HG03108 (cell line): Measurements from ENCODE around the gene SF3A2.
A peak's percentile ranks its signal among the peaks of the same experiment; 100 is the strongest.

Experiments
- ATAC-seq: cut with Tn5 transposase; IDR thresholded peaks from one replicate; pipeline ENCODE4 v1.9.1; 2021; ENCODE audit warnings: moderate library complexity; ENCODE audit not compliant: unreplicated experiment

SF3A2 gene

DNA sequence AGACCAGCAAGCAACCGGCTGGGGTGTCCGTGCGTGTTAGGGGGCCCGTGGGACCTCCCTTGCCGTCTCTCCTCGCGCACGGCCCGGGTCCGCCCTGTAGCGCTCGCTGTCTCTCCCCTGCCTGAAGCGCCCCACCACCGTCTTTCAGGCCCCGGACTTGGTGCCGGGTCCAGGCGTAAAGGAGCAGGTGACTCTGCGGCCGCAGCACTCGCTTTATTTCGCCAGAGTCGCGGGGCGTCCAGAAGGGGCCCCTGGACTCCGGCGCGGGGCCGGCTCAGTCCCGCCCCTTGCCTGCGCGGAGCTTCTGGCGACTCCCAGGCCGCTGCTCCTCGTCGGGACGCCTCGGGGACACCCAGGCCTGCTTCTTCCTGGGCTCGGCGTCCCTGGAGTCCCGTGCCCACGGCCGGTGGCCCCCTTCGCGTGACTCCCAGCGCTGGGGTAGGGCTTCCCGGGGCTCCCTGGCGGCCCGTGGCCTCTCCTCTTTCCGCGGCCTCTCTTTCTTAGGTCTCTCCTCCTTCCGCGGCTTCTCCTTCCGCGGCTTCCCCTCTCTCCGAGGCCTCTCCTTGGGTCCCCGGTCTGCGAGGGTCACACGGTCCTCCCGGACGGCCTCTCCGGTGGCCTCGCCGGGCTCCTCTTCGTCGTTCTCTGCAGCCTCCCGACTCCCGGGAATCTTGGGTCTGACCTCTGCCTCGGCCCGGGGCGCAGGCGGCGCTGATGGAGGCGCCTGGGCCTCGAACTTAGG, 15.6 kb downstream of the SF3A2 start:
- no peak for ATAC-seq

DNA sequence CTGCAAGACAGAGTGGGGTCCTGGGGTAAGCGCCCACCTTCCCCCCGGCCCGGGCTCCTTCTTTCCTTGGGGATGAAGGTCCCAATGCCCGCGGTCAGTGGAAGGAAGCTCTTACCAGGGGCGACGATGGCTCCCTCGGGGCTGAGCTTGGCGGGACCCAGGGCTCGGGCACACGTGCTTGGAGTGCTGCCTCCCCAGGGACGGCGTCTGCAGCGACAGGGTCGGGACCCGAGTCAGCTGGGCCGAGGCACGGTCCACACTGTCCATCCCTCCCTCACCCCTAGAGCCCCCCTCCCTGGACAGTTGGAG, 16.1 kb downstream of the SF3A2 start:
- no peak for ATAC-seq

DNA sequence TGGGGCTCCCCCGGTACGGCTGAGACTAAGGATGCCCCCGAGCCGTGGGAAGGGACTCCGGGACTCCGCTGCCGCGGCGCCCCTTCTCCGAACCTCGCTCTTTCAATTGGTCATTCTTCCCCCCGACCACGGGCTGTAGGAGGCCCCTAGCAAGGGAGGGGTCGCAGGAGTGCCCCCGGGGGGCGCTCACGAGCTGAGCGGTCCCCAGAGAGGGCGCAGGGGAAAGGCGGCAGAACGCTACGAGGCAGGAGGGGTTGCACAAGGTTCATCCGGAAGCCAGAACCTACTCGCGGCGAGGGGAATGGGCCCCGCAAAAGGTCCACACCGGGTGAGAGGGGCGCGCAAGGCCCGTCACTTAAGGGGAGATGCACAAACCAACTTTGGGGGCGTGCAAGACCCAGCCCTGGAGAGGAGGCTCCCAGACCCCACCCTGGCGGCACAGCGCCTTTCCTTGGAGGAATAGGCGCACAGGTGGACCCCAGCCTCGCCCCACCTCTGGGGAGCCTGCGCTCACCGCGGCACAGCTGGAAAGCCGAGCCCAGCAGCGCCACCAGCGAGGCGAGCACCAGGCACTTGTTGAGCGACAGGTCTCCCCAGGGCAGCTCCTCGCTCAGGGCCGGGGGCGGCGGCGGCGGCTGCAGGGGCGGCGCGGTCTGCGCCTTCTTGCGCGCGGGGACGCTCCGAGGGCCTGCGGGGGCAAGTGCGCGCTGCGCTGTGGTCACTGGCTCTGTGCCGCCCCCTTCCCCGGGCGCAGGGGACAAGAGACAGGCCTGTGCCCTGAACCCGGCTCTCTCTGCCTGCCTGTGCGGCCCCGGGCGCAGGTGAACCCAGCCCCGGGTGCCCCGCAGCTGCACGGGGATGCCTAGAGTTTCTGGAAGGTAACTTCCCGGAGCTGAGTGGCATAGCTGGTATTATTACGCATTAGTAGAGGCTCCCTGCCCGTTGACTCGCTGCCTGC, 16.8 kb downstream of the SF3A2 start:
- no peak for ATAC-seq

DNA sequence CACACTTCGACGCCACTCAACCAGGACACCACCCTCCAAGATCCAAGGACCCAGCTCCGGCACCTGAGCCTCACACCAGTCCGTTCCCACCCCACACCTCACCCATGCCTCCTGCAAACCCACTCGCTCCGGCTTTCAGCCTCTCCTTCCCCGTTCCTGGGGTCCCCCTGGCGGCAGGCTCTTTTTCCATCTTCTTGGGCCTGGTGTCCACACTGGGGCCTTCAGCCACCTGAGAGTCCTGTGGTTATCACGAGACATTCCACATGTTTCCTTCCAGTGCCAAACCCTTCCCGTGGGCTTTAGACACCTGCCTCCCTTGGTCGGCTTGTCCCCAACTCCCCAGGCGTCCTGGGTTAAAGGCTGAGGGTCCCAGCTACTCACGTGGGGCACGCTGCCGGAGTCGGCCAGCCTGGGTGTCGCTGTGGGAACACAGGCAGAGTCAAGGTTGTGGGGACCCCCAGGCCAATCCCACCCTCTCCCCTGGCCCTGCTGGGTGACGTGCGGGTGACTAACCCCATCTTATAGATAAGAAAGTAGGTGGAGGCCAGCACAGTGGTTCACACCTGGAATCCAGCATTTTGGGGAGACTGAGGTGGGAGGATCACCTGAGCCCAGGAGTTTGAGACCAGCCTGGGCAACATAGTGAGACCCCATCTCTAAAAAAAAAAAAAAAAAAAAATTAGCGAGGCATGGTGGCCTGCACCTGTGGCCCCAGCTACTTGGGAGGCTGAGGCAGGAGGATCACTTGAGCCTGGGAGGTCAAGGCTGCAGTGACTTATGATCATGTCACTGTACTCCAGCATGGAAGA, 17.6 kb downstream of the SF3A2 start:
- no peak for ATAC-seq

DNA sequence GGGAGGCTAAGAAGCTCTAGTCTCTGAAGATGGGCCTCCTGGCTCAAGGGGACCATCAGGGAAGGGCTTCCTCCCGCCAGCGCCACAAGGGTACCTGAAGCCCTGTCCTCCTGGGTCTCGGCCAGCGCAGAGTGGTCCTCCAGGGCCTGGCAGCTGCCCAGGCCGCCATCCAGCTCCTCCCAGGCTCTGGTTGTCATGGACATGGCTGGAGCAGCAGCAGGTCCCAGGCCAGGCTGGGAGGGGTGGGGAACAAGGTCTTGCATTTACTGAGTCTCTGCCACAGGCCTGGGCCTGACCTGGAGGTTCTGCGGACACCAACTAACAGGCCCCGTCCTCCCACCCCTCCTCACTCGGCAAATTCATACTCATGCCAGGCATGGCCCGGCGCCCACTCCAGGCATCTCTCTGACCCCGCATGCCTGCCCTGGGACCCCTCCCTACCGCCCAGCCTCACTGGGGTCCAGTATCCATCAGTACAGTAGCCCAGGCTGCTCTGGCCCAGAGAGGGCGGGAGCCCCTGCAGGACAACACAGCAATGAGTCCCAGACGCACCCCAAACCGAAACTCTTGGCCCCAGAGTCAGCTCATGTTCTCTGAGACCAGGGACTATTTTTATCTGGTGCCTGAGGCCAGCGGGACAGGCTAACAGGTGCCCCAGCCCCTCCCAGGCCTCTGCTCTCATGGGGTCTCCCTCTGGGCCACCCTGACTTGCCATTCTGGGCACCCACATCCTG, 18.7 kb downstream of the SF3A2 start:
- no peak for ATAC-seq

DNA sequence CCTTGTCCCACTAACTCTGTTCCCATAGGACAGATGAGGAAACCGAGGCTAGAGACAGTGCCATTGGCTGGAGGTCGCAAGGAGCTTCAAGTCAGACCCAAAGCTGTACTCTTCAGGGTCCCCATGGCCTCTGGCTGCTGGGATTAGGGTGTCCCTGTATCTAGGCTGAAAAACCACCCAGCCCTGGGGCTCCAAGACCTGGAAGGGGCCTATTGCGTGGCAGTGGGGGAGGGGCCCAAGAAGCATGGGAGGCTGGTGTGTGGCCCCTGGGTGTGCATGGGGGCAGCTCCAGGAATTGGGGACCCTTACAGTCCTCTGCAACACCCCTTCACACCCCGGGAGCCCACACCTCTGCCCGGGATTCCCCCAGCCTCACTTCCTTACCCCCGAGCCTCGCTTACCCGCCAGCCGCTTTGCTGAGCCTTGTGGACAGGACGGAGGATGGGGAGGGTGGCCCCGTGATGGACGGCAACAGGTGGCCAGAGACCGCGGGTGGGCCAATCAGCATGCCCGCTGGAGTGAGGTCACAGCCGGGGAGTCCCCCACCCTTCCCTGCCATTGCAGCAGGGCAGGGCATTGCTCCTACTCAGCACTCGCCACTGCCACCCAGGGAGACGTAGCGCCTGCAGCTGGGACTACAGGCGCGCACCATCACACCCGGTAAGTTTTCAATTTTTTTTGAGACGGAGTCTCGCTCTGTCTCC, 19.5 kb downstream of the SF3A2 start, which contains the start of gene JSRP1:
TSS of gene JSRP1 (minus strand) at position 436 of the 704 bp plus-strand sequence. CDS start 1,103 bp downstream, outside the sequence.
- ATAC-seq: no peak

DNA sequence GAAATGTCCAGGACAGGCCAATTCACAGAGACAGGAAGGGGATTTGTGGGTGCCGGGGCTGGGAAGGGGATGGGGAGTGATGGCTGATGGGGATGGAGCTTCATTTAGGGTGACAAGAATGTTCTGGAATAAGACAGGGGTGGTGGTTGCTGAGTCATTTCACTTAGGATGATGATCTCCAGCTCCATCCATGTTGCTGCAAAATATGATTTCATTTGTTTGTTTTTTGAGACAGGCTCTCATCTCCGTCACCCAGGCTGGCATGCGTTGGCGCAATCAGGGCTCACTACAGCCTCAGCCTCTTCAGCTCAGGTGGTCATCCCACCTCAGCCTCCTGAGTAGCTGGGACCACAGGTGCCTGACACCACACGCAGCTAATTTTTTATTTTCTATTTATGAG, 22.7 kb downstream of the SF3A2 start:
- no peak for ATAC-seq

DNA sequence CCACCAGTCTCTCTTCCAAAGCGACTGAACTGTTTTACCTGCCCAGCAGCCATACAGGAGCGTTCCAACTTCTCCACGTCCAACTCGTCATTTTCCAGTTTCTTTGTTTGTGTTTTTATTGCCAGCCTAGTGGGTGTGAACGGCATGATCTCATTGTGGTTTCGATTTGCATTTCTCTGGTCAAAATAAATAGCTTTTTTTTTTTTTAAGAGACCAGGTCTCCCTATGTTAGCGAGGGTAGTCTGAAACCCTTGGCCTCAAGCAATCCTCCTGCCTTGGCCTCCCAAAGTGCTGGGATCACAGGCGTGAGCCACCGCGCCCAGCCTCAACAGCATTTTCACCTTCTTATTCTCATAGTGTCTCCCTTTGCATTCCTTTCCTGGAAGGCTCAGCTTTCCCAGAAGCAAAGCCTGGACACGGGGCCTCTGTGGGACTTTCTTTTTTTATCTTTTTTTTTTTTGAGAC, 23.7 kb downstream of the SF3A2 start:
- no peak for ATAC-seq

DNA sequence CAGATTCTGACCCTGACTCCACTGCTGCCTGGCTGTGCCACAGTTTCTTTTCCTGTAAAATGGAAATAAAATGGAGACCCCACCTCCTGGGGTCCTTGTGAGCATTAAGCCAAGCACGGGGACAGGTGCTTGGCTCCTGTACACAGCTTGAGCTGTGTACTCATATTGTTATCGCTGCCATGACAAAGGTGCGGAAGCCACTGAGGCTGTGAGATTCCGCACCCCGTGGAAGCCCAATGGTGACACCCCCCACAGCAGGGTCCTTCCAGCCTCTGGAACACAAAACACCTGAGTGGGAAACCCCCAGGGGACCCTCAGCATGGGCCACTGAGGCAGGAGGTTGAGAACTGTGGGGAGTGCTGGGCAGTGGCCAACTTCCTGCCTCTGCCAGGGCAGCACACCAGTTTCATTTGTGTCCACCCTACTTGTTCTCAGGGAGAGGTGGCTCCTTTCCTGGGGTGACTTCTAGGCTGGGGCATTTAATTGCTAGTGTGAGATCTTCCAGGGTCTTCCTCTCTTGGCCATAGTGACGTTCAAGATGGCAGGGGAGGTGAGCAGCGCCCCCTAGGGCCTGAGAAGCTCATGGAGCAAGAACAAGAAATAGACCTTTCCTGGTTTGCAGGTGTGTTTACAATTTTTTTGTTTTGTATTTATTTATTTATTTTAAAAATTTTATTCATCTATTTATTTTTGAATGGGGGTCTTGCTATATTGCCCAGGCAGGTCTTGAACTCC, 25.0 kb downstream of the SF3A2 start:
- no peak for ATAC-seq

DNA sequence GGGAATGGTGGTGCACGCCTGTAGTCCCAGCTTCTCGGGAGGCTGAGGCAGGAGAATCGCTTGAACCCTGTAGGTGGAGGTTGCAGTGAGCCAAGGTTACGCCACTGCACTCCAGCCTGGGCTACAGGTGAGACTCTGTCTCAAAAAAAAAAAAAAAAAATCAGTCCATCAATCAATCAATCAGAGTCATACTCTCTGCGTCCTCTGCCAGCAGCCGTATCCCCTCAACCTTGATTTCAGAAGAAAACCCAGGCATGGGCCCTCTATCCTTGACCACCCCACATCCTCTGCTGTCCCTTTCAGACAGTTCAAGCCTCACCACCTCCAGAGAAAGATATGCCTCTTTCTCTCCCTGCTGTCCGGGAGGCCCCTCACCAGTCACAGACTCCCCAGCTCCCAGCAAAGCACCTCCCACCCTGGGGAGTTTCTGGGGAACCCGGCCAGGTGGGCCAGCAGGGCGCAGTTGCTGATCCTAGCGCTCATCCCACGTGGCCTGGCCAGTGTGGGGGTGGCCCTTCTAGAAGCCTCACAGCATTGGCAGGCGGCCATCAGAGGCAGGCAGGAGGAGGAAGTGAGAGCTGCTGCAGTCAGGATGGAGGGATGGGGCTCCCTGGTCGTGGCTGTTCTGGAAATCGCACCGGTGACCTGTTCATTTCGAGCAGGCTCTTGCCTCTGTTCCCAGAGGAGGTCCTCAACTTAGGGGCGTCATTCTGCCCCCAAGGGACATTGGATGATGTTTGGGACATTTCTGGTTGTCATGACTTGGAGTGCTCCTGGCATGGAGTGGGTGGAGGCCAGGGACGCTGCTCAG, 29.8 kb downstream of the SF3A2 start:
- ATAC-seq: peak; percentile 32

DNA sequence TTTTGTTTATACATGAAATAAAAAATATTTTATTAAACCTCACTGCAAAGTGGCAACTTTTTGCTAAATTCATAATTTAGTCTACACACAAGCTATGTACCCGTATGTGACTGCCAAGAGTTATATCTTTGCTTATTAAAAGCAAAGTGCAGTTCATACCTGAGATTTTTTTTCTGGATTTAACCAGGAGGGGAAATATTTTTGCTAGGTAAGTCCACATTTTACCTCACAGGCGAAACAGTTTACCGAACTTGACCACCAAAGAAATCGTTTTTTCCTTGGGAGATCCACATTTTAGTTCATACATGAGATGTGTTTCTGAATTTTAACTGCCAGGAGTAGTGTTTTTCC, 31.8 kb downstream of the SF3A2 start:
- ATAC-seq: no peak

DNA sequence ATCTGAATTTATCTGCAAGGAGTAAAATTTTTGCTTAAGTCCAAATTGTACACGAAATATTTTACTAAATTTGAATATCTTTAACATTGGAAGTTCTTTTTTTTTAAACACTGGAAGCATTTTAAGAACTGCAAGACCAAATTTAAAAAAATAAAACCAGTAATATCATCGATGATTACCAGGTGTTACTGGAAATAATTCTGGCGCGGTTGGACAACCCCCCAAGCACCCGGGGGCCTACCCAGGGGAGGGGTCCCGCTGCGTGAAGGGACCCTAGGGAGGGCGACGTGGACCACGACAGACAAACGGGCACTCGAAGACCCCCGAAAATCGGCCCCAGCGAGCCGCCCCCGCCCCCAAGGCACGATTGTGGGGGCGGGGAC, 32.2 kb downstream of the SF3A2 start:
- ATAC-seq: no peak

DNA sequence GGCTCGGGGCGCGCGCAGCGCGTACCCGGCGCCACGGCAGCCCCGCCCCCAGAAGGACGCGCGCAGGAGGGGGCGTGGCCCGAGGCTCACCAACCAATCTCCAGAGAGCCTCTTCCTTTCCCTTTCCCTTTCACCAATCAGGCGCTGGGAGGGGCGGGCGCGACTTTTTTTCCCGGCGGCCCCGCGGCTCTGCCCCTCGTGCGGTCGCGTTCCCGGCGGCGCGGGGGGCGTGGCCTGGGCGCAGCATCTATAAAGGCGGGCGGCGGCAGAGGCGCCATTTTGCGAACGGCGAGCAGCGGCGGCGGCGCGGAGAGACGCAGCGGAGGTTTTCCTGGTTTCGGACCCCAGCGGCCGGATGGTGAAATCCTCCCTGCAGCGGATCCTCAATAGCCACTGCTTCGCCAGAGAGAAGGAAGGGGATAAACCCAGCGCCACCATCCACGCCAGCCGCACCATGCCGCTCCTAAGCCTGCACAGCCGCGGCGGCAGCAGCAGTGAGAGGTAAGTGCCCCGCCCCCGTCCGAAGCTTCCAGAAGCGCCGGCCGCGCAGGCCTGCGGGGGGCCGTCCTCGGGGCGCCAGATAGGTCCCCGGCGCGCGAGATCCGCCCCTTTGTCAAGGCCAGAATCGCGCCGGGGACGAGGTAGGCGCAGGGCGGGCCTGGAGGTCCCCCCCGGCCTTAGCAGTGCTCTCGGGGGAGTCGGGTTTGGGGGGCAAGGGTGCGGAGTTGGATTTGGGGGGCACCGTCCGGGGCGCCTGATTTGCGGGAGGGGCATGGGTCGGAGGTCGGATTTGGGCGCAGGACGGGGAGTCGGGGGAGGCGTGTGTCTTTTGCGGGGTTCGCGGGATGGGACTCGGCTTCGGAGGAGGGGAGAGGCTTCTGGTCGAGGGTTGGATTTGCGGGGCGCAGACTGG, 32.9 kb downstream of the SF3A2 start:
- peak; percentile 38 for ATAC-seq

DNA sequence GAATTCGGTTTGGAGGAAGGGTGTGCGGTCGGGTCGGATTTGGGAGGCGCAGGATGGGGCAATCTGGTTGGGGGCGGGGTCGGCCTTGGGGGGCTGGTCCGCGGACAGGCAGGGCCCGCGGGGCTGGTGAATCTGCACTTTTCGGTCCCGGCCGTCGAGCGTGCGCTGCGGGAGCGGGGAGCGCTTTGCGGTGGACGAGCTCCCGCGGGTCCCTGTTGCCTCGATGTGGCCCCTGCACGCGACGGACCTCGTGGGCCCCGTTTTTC, 33.5 kb downstream of the SF3A2 start:
- no peak for ATAC-seq

DNA sequence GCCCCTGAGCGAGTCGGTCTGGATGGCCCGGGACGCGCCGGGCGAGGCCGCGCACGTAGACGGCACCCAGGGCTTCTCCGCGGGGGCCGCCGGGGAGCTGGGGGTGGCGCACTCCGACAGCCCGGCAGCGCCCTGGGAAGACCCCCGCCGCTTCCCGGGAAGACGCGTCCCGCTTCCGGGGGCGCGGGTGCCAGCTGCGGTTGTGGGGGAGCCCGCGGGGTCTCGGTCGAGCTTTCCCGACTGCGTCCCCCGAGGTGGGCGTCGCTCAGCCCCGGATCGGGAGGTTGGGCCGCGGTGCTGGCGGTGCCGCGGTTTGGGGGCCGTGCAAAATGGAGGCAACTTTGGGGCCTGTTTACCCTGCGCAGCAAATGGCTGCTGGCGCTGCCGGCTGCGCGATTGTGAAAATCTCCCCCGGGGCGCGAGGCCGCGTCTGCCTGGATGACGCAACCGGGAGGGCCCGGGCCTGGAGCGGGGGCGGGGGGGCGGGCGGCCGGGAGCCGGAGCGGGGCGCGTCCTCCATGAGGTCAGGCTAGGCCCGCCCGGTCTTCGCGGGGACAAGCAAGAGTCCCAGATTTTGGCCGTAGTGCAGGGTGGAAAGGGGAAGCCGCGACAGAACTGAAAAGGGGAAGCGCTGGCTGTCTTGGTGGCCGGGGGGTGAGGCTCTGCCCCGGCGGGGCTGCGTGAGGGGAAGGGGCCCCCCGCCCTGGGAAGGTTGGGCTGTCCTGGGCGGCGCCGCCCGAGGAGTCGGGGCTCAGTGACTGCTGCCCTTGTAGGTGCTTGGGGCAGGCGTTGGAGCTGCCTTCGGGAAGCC, 34.0 kb downstream of the SF3A2 start:
- ATAC-seq: no peak

DNA sequence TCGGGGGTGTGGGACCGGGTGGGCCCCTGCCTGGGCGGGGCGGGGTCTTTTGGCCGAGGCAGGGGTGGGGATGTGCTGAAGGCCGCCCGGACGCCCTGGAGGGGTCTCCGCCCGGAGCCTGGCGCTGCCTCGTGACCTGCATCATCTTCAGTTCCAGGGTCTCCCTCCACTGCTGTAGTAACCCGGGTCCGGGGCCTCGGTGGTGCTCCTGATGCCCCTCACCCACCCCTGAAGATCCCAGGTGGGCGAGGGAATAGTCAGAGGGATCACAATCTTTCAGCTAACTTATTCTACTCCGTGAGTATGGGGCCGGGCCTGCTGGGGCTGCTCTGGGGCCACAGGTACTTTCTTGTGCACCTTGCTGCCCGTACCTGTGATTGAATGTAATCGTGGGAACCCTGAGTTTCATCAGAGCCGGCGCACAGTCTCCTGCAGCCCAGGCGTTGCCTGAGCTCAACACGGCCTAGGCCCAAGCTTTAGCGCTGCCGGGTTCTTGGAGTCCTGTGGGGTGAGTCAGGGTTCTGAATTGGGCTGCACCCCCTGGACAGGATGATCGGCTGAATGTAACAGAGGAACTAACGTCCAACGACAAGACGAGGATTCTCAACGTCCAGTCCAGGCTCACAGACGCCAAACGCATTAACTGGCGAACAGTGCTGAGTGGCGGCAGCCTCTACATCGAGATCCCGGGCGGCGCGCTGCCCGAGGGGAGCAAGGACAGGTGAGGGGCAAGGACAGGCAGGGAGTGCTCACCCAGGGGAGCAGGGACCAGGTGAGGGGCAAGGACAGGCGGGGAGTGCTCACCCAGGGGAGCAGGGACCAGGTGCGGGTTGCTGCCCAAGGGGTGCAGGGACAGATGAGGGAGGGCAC, 34.8 kb downstream of the SF3A2 start:
- no peak for ATAC-seq
